ENCODE measurements around the gene TTYH2. TPM values are rescaled to one million over a fixed set of nuclear protein-coding genes. Genes with fewer than 3 reads are reported as not detected.

The TTYH2 gene
- total RNA-seq, 1 experiment from 2014 or later, result 1.5 TPM

DNA sequence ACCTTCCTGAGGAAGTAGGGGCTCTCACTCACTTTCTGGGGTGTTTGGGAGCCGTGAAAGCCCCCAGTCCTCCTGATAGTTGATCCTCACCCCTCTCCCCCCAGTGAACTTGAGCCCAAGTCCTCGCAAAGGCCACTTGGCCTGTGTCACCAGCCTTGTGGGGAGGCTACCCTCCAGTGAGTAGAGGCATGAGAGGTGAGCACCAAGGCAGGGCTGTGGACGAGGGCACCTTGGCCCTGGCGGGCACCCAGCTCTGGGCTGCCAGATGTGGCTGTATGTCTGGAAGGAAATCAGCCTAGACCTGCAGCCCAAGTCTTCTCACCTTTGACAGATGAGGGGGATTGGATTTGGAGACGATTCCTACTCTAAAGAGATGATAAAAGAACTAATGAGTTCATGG is 3.1 kb downstream of the TTYH2 start:
- CTCF ChIA-PET, result no interaction called here

GRCh38 chr17:74217037-74217730 is 3.8 kb downstream of the TTYH2 start:
- H3K27me3 ChIP-seq (ENCODE audit: insufficient read depth, low read depth), result peaks cover 22% of the 10 kb centered on the region
- ChIA-PET POLR2A (ENCODE audit: unreplicated experiment) (no interaction called here), CTCF (interaction anchor here (0.6 kb wide), 1 partner anchor 11 kb away, joined by 11 read pairs; no protein-coding TSS in a partner anchor)
- H3K4me3 ChIP-seq, result no peak overlapping the region
- H3K9me2 ChIP-seq (ENCODE audit: insufficient read depth), result no peaks in the 10 kb centered on the region
- H3K27ac ChIP-seq, result no peak overlapping the region
- H3K9me3 ChIP-seq (ENCODE audit: insufficient read depth, low read depth), result no peaks in the 10 kb centered on the region
- TF ChIP-seq CTCF (conservative IDR thresholded peaks at IDR 0.05) (no peak), EZH2 (IDR thresholded peaks at IDR 0.05; ENCODE audit: low read depth) (no peak)
- intact Hi-C loops (cut with micrococcal nuclease; ENCODE audit: unreplicated experiment), result loop anchor here (10.0 kb wide), 1 partner anchor 238 kb away; no protein-coding TSS in a partner anchor
- peaks cover 4% of the 10 kb centered on the region; the same call in 1 of the 2 replicates for H3K4me1 ChIP-seq (replicated peaks; ENCODE audit: insufficient read depth)
- BruUV-seq (replicated peaks), result no TSS peak
- DNase-seq, result no peak
- H3K79me2 ChIP-seq (ENCODE audit: low read depth), result no peaks in the 10 kb centered on the region
- H3K4me2 ChIP-seq, result no peak overlapping the region
- no peaks in the 10 kb centered on the region for H3K36me3 ChIP-seq (ENCODE audit: low read depth)
- peaks cover 10% of the 10 kb centered on the region; the same call in 1 of the 2 replicates for H3F3A ChIP-seq (ENCODE audit: insufficient read depth, low read depth)
- no peaks in the 10 kb centered on the region for H4K20me1 ChIP-seq (ENCODE audit: insufficient read depth)
- no peak overlapping the region for H2AFZ ChIP-seq

More for the DNA sequence above, 3.1 kb downstream of the TTYH2 start:
- Histone ChIP-seq H3K4me3 (no peak overlapping the region), H3K27ac (no peak overlapping the region), H3F3A (ENCODE audit: insufficient read depth, low read depth) (peaks cover 15% of the 10 kb centered on the region; the same call in 1 of the 2 replicates), H3K4me1 (replicated peaks; ENCODE audit: insufficient read depth) (peaks cover 4% of the 10 kb centered on the region; the same call in 1 of the 2 replicates), H3K36me3 (ENCODE audit: low read depth) (no peaks in the 10 kb centered on the region), H3K9me2 (ENCODE audit: insufficient read depth) (no peaks in the 10 kb centered on the region), H3K4me2 (no peak overlapping the region), H4K20me1 (ENCODE audit: insufficient read depth) (peaks cover 5% of the 10 kb centered on the region), H2AFZ (no peak overlapping the region), H3K27me3 (ENCODE audit: insufficient read depth, low read depth) (peaks cover 21% of the 10 kb centered on the region), H3K9me3 (ENCODE audit: insufficient read depth, low read depth) (no peaks in the 10 kb centered on the region), H3K79me2 (ENCODE audit: low read depth) (no peaks in the 10 kb centered on the region)
- DNase-seq, result no peak
- no TSS peak for BruUV-seq (replicated peaks)
- POLR2A ChIA-PET (ENCODE audit: unreplicated experiment), result no interaction called here
- intact Hi-C loops (cut with micrococcal nuclease; ENCODE audit: unreplicated experiment), result loop anchor here (10.0 kb wide), 1 partner anchor 238 kb away; no protein-coding TSS in a partner anchor
- TF ChIP-seq CTCF (conservative IDR thresholded peaks at IDR 0.05) (no peak), EZH2 (IDR thresholded peaks at IDR 0.05; ENCODE audit: low read depth) (no peak)

- peaks cover 3% of the 10 kb centered on the region; the same call in 1 of the 2 replicates for H3K4me1 ChIP-seq (replicated peaks; ENCODE audit: insufficient read depth)
- no peak overlapping the region for H3K4me3 ChIP-seq
- intact Hi-C loops (cut with micrococcal nuclease; ENCODE audit: unreplicated experiment), result loop anchor here (10.0 kb wide), 1 partner anchor 237 kb away; no protein-coding TSS in a partner anchor
- no peaks in the 10 kb centered on the region for H3K79me2 ChIP-seq (ENCODE audit: low read depth)
- no peaks in the 10 kb centered on the region for H4K20me1 ChIP-seq (ENCODE audit: insufficient read depth)
- CTCF ChIA-PET, result interaction anchor here (0.6 kb wide), 1 partner anchor 12 kb away, joined by 11 read pairs; no protein-coding TSS in a partner anchor
- peaks cover 3% of the 10 kb centered on the region; the same call in 1 of the 2 replicates for H3F3A ChIP-seq (ENCODE audit: insufficient read depth, low read depth)
- no TSS peak for BruUV-seq (replicated peaks)
- no peak overlapping the region for H2AFZ ChIP-seq
- H3K9me2 ChIP-seq (ENCODE audit: insufficient read depth), result no peaks in the 10 kb centered on the region
- no peak overlapping the region for H3K4me2 ChIP-seq
- no peak overlapping the region for H3K27ac ChIP-seq
- H3K9me3 ChIP-seq (ENCODE audit: insufficient read depth, low read depth), result no peaks in the 10 kb centered on the region
- TF ChIP-seq CTCF (conservative IDR thresholded peaks at IDR 0.05) (no peak), EZH2 (IDR thresholded peaks at IDR 0.05; ENCODE audit: low read depth) (no peak)
- peaks cover 22% of the 10 kb centered on the region for H3K27me3 ChIP-seq (ENCODE audit: insufficient read depth, low read depth)
- no peak for DNase-seq
- POLR2A ChIA-PET (ENCODE audit: unreplicated experiment), result no interaction called here
- H3K36me3 ChIP-seq (ENCODE audit: low read depth), result no peaks in the 10 kb centered on the region
Observed at GRCh38 chr17:74217888-74218287, 4.5 kb downstream of the TTYH2 start.
